VCaP (cell line): ENCODE results near the gene GRB10.

ENCODE experiments used
- H3K27ac ChIP-seq: fragments of 450-650 bp; 2 replicates; pipeline ENCODE4 v1.5.1; 2017
- CTCF ChIP-seq: fragments of 450-650 bp; conservative IDR thresholded peaks from 2 replicates; pipeline ENCODE4 v1.5.1; 2017; ENCODE audit warnings: mild to moderate bottlenecking, moderate library complexity

The GRB10 gene

GRCh38 chr7:50674299-50674698 is 108.4 kb downstream of the GRB10 start:
- TF ChIP-seq CTCF, result no peak
- no peak overlapping the region for H3K27ac ChIP-seq

GRCh38 chr7:50673096-50673495 is 109.6 kb downstream of the GRB10 start:
- H3K27ac ChIP-seq, result no peak overlapping the region
- TF ChIP-seq CTCF, result no peak

- peak overlapping the region; percentile 36; the same call in 1 of the 2 replicates for H3K27ac ChIP-seq
- TF ChIP-seq CTCF, result no peak
These were observed 110.7 kb downstream of the GRB10 start for GRCh38 chr7:50672045-50672444.

- peak overlapping the region; percentile 36; the same call in 1 of the 2 replicates for H3K27ac ChIP-seq
- no peak for TF ChIP-seq CTCF
These were observed 111.3 kb downstream of the GRB10 start for GRCh38 chr7:50671386-50671785.

- H3K27ac ChIP-seq, result no peak overlapping the region; the same call in 1 of the 2 replicates
- TF ChIP-seq CTCF, result no peak
These were observed 112.8 kb downstream of the GRB10 start for GRCh38 chr7:50669890-50670289.

GRCh38 chr7:50667789-50668226 is 114.9 kb downstream of the GRB10 start:
- no peak for TF ChIP-seq CTCF
- peak overlapping the region; percentile 40 for H3K27ac ChIP-seq

GRCh38 chr7:50667338-50667737 is 115.4 kb downstream of the GRB10 start:
- peak overlapping the region; percentile 40 for H3K27ac ChIP-seq
- TF ChIP-seq CTCF, result no peak
